Endothelial cell (in vitro differentiated cells): ENCODE measurements around the gene HOXB9. TPM values are rescaled to one million over a fixed set of nuclear protein-coding genes. Genes with fewer than 3 reads are reported as not detected.

ENCODE experiments used
- DNase-seq: peaks from one replicate; pipeline ENCODE4 v3.0.0; 2021; ENCODE audit warnings: low spot score
- H3K27ac Mint-ChIP-seq: one replicate; pipeline ENCODE4 v1.8.0; 2021; ENCODE audit warnings: mixed read lengths, inconsistent platforms; ENCODE audit not compliant: unreplicated experiment
- H3K27me3 Mint-ChIP-seq: one replicate; pipeline ENCODE4 v1.8.0; 2021; ENCODE audit warnings: mild to moderate bottlenecking, moderate library complexity, mixed read lengths, inconsistent platforms; ENCODE audit not compliant: unreplicated experiment
- H3K36me3 Mint-ChIP-seq: one replicate; pipeline ENCODE4 v1.8.0; 2021; ENCODE audit warnings: mild to moderate bottlenecking, low read depth, mixed read lengths, inconsistent platforms; ENCODE audit not compliant: unreplicated experiment
- H3K4me1 Mint-ChIP-seq: one replicate; pipeline ENCODE4 v1.8.0; 2021; ENCODE audit warnings: mild to moderate bottlenecking, mixed read lengths, inconsistent platforms; ENCODE audit not compliant: unreplicated experiment
- H3K4me3 Mint-ChIP-seq: one replicate; pipeline ENCODE4 v1.8.0; 2021; ENCODE audit warnings: mild to moderate bottlenecking, mixed read lengths, inconsistent platforms; ENCODE audit not compliant: unreplicated experiment
- H3K9me3 Mint-ChIP-seq: one replicate; pipeline ENCODE4 v1.8.0; 2021; ENCODE audit warnings: mixed read lengths, inconsistent platforms; ENCODE audit not compliant: unreplicated experiment
- total RNA-seq: library from RNA; stranded (reverse); fragmentation: NEBNext Ultra II Directional; extraction: Animal tissue kit (Norgen Biotek cat#: 25700); gene quantifications from one replicate; pipeline ENCODE4 v1.2.1, GENCODE V29; 2021; ENCODE audit not compliant: unreplicated experiment
- TF ChIP-seq, protein P1 (sequence below): fragments of 200-600 bp; sonication (generic); IDR thresholded peaks from one replicate; pipeline ENCODE4 v1.5.0; 2021; ENCODE audit warnings: antibody characterized with exemption; ENCODE audit not compliant: unreplicated experiment

Gene HOXB9
- total RNA-seq, 1 donor from 2014 or later, result 0.49 TPM

DNA sequence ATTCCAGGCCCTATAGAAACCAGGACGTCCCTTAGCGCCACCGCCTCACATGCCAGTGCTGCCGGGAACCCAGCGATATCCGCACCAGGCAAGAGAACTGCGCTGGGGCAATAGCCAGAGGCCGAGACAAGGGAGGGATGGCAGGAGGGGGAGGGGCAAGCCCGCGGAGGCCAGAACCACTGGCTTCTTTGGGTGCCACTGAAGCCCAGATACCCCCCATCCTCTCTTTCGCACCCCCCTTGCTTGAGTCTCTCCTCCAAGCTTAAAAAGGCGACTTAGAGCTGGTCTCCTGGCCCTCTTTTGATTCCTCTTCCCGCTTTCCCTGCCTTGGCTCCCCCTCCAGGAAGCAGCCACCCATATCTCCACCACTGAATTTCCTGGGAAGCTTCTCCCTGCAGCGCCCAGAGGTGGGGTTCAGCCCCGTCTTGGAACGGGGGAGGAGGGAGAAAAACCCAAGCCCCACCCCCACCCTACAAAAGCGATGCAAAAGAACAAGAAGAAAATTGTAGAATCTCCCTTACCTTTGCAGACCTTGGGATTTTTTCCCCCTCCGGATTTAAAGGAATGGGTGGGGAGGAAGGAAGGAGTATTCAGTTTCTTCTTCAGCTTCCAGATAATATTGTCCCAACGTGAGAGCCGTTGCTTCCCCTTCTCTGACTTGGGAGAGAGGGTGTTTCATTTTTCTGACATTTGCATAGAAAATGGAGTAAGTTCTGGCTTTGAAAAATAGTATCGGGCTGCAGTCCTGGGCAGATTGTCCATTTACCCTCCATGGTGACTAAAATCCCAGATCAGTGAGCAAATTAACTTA is 22.0 kb downstream of the HOXB9 start:
- H3K36me3 Mint-ChIP-seq, result no peaks in the 10 kb centered on the region

GRCh38 chr17:48601539-48602425 is 24.4 kb downstream of the HOXB9 start:
- Mint-ChIP-seq H3K27ac (no peak overlapping the region), H3K27me3 (peaks cover 68% of the 10 kb centered on the region), H3K9me3 (no peaks in the 10 kb centered on the region), H3K4me1 (peaks cover 47% of the 10 kb centered on the region), H3K36me3 (no peaks in the 10 kb centered on the region), H3K4me3 (no peak overlapping the region)
- DNase-seq, result no peak
- TF ChIP-seq, protein P1, sequence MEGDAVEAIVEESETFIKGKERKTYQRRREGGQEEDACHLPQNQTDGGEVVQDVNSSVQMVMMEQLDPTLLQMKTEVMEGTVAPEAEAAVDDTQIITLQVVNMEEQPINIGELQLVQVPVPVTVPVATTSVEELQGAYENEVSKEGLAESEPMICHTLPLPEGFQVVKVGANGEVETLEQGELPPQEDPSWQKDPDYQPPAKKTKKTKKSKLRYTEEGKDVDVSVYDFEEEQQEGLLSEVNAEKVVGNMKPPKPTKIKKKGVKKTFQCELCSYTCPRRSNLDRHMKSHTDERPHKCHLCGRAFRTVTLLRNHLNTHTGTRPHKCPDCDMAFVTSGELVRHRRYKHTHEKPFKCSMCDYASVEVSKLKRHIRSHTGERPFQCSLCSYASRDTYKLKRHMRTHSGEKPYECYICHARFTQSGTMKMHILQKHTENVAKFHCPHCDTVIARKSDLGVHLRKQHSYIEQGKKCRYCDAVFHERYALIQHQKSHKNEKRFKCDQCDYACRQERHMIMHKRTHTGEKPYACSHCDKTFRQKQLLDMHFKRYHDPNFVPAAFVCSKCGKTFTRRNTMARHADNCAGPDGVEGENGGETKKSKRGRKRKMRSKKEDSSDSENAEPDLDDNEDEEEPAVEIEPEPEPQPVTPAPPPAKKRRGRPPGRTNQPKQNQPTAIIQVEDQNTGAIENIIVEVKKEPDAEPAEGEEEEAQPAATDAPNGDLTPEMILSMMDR, result no peak

More for the DNA sequence above, 22.0 kb downstream of the HOXB9 start:
- Mint-ChIP-seq H3K9me3 (no peaks in the 10 kb centered on the region), H3K4me1 (peaks cover 43% of the 10 kb centered on the region), H3K27ac (no peak overlapping the region), H3K4me3 (no peak overlapping the region), H3K27me3 (peaks cover 63% of the 10 kb centered on the region)
- no peak for DNase-seq
- TF ChIP-seq, protein P1, result no peak

GRCh38 chr17:48601207-48601538 is 25.0 kb downstream of the HOXB9 start:
- peaks cover 47% of the 10 kb centered on the region for H3K4me1 Mint-ChIP-seq
- TF ChIP-seq, protein P1, result no peak
- H3K27me3 Mint-ChIP-seq, result peaks cover 67% of the 10 kb centered on the region
- H3K9me3 Mint-ChIP-seq, result no peaks in the 10 kb centered on the region
- H3K36me3 Mint-ChIP-seq, result no peaks in the 10 kb centered on the region
- no peak overlapping the region for H3K27ac Mint-ChIP-seq
- no peak overlapping the region for H3K4me3 Mint-ChIP-seq
- DNase-seq, result no peak

DNA sequence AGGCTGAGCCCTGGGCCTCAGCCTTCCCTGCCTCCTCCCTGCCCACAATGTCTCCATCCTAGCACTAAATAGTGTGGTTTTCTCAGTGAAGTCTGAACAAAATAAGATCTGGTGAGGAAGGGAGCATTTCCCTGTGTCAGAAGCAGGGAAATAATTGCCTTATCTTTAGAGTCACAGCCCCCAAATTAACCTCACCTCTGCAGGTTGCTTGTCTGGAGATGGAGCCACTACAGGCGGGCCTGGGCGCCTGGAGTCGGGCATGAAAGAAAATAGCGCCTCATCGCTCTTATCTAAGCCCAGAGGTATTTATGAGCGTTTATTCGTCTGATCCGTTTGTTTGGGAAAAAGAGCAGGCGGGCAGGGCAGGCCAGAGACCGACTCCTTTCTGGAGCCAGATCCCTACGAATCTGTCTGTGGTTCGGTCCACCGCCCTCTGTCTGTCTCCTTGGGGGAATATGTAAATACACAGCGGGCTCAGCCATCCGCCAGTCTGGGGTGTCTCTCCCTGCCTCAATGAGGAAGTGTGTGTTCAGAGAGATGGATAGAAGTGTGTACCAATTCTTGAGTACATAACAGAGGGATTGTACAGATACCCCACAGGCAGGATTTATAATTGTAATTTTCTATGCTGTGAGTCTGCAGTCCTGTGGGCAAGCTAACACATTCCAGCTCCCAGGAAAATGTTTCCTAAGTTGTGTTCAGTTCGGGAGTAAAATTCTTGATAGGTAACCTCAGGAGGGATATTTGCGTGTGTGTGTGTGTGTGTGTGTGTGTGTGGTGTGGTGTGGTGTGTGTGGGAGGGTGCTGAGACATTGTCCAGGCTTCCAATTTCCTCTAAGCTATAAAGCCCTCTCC is 25.7 kb downstream of the HOXB9 start:
- H3K27me3 Mint-ChIP-seq, result peaks cover 70% of the 10 kb centered on the region
- H3K4me3 Mint-ChIP-seq, result peak overlapping the region; percentile 37
- no peak for DNase-seq
- no peaks in the 10 kb centered on the region for H3K36me3 Mint-ChIP-seq
- H3K9me3 Mint-ChIP-seq, result no peaks in the 10 kb centered on the region
- H3K27ac Mint-ChIP-seq, result no peak overlapping the region
- TF ChIP-seq, protein P1, result no peak
- H3K4me1 Mint-ChIP-seq, result peaks cover 49% of the 10 kb centered on the region
